Duodenal mucosa (tissue), 2 donors: ENCODE results near the gene PPM1H.
"Not testable (repeated sequence)": the region's sequence is repeated elsewhere in the genome, so short reads cannot be mapped to it uniquely, and the experiment has no call there.

Experiments used
- H3K27ac ChIP-seq: one replicate; pipeline ENCODE4 v1.7.0; 2013; ENCODE audit warnings: low read depth, low read length
- H3K27me3 ChIP-seq, 2 donors: one replicate each; pipeline ENCODE4 v1.7.0; 2013; ENCODE audit warnings: low read length in 2 of 2, control low read depth in 1 of 2; ENCODE audit not compliant: insufficient read depth in 2 of 2, control insufficient read depth in 1 of 2
- H3K36me3 ChIP-seq, 2 donors: one replicate each; pipeline ENCODE4 v1.7.0; 2013; ENCODE audit warnings: low read length in 2 of 2, control low read depth in 1 of 2; ENCODE audit not compliant: insufficient read depth in 2 of 2, control insufficient read depth in 1 of 2
- H3K4me1 ChIP-seq, 2 donors: one replicate each; pipeline ENCODE4 v1.7.0; 2013; ENCODE audit warnings: low read length in 2 of 2, control low read depth in 1 of 2; ENCODE audit not compliant: insufficient read depth in 2 of 2, control insufficient read depth in 1 of 2
- H3K4me3 ChIP-seq, 2 donors: one replicate each; pipeline ENCODE4 v1.7.0; 2013; ENCODE audit warnings: low read length in 2 of 2, low read depth in 1 of 2
- H3K9ac ChIP-seq, 2 donors: one replicate each; pipeline ENCODE4 v1.7.0; 2013; ENCODE audit warnings: low read length in 2 of 2, low read depth in 1 of 2
- H3K9me3 ChIP-seq, 2 donors: one replicate each; pipeline ENCODE4 v1.7.0; 2013; ENCODE audit warnings: low read length in 2 of 2, control low read depth in 1 of 2; ENCODE audit not compliant: control insufficient read depth in 1 of 2

PPM1H gene

DNA sequence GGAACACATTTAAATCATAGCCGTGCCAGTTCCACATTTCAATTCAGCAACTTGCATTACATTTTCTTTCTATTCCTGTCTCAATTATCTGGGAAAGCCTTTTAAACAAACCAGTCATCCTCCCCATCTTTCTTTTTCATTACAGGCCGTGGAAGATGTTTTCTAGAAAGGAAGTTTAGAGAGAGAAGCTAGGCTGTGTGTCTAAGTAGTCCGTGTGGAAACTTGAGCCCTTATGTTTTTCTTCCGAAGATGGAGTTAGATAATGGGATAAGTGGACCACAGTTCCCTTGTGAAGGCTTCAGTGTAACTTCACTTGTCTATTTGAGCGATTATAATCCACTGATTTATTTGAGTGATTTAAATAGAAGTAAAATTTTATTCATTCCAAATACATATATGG, 12.4 kb upstream of the PPM1H start:
- H3K4me3 ChIP-seq: no peak overlapping the region
- no peaks in the 10 kb centered on the region for H3K4me1 ChIP-seq
- H3K9ac ChIP-seq: no peak overlapping the region
- no peaks in the 10 kb centered on the region for H3K27me3 ChIP-seq
- no peaks in the 10 kb centered on the region for H3K9me3 ChIP-seq
- H3K27ac ChIP-seq: no peak overlapping the region
- no peaks in the 10 kb centered on the region for H3K36me3 ChIP-seq

DNA sequence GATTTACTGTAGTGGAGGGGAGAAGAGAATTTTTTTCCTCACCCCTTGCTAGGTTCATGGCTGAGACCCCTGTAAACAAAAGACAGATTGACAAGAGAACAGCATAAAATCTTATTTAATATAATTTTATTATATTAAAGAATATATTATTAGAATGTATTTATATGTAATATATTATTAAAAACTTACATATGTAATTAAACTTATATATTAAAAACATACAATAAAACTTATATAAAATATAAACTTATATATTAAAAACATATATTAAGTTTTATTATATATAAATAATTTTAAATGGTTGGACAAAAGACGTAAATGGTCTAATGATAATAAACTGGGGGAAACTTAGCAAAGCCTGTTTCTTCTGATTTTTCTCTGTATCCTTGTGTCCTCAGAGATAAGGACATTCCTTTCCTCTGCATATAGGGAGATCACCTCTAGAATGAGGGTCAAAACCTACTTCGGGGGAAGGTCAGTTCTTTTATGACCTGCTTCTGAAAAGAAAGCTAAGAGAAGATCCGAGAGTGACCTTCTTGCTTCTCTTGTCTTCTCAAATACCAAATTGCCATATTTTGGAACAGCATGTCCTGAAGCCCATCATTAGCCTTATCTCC, 8.9 kb upstream of the PPM1H start:
- H3K36me3 ChIP-seq: no peaks in the 10 kb centered on the region
- H3K4me3 ChIP-seq: no peak overlapping the region
- no peaks in the 10 kb centered on the region for H3K9me3 ChIP-seq

DNA sequence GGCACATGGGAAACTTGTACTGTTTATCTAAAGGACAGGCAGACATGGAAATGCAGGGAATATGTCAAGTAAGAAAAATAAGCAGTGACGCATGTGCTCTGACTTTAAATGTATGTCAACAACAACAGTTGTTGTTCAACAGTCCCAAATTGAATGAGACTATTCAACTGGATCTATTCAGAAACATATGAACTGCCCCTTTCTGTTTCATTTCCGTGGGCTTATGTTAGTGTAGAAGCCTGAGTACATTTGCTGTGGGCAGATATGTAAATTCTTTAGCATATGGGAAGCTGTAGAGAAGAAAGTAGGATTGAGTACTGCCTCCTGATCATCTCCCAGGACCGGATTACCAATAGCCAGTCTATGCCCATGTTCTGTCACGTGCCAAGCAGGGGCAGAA, 7.4 kb upstream of the PPM1H start:
- H3K27me3 ChIP-seq, H3K27ac ChIP-seq, H3K9ac ChIP-seq, H3K4me3 ChIP-seq, H3K4me1 ChIP-seq, H3K9me3 ChIP-seq, H3K36me3 ChIP-seq: not testable (repeated sequence)

More for the DNA sequence above, 8.9 kb upstream of the PPM1H start:
- Histone ChIP-seq H3K27ac (no peak overlapping the region), H3K4me1 (no peaks in the 10 kb centered on the region), H3K27me3 (no peaks in the 10 kb centered on the region), H3K9ac (no peak overlapping the region)

DNA sequence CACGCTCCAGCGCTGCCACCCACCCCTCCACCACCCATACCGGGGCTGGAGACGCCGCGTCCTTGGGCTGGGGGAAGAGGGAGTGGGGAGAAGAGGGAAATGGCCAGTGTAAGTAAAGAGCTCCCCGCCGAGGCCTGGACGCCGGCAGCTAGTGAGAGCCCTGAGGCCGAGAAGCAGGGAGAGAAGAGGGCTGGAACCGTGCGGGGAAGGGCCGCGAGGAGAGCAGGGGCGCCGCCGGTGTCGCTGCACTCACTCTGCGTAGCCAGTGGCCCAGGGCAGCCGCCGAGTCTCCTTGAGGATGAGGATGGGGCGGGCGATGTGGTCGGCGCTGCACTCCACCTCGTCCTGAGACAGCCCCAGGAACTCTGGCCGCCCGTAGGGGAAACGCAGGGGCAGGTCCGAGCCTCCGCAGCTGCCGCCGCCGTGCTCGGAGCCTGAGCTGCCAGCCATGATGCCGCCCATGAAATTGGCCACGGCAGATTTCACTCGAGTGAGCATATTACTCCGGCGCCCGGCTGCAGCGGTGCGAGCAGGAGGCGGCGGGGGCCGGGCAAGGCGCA, 631 bp downstream of the PPM1H start:
- Histone ChIP-seq H3K36me3 (no peaks in the 10 kb centered on the region), H3K4me1 (peaks cover 9 to 11% of the 10 kb centered on the region in 2 donors), H3K4me3 (peak overlapping the region; percentile 84 to 90), H3K27ac (no peak overlapping the region), H3K9me3 (no peaks in the 10 kb centered on the region), H3K9ac (peak overlapping the region; percentile 52 to 69), H3K27me3 (peaks cover 4 to 5% of the 10 kb centered on the region in 2 donors)

DNA sequence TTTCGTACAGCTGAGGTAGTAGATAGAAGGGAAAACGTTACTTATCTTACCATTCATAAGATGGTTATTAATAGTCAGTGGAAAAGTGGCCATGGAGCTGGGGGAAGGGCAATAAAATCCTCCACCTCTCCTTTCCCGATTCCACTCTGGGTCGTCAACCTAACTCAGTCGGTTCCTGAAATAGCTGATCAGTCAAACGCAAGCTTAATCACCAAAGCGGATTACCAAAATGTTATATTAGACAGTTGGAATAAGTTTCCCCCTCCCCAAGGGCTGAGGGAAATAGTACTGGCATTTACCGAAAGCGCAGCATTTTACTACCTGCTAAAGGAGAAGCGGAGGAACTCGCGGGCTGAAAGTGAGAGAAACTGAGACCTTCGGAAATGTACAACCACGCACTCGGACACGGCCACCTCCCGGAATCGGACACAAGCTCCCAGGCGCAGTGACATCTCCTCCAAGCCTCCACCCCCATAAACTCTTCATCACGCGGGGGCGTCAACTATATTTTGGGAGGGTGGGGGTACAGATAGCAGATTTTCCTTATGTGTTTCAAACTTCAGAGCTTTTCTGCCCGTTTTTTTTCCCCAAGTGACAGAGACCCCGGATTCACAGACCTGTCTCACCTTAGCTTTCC, 1.2 kb downstream of the PPM1H start:
- peaks cover 4 to 5% of the 10 kb centered on the region in 2 donors for H3K27me3 ChIP-seq

DNA sequence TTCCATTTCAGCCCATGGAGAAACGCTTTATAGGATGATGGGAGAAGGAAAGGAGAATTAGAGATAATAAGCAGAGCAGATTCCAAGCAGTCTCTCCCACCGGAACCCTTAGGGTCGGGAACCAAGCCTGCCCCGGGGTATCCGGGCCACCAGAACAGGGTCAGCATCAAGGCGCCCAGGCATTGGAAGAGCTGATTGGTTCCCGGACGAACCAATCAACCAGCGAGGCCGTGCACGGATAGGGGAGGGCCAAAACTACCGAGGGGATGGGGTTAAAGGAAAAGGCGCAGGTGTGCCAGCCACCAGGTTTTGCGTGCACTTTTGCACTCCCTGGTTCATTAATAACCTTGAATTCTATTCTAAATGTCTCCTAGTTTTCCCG, 1.7 kb downstream of the PPM1H start:
- H3K27ac ChIP-seq: no peak overlapping the region
- peaks cover 9 to 11% of the 10 kb centered on the region in 2 donors for H3K4me1 ChIP-seq
- peak overlapping the region; percentile 52 to 69 for H3K9ac ChIP-seq
- peaks cover 4 to 5% of the 10 kb centered on the region in 2 donors for H3K27me3 ChIP-seq
- H3K9me3 ChIP-seq: no peaks in the 10 kb centered on the region
- H3K36me3 ChIP-seq: no peaks in the 10 kb centered on the region
- peak overlapping the region; percentile 84 to 90 for H3K4me3 ChIP-seq

More for the DNA sequence above, 1.2 kb downstream of the PPM1H start:
- no peaks in the 10 kb centered on the region for H3K36me3 ChIP-seq
- no peaks in the 10 kb centered on the region for H3K9me3 ChIP-seq
- peaks cover 9 to 11% of the 10 kb centered on the region in 2 donors for H3K4me1 ChIP-seq
- H3K27ac ChIP-seq: no peak overlapping the region
- peak overlapping the region; percentile 84 to 90 for H3K4me3 ChIP-seq
- H3K9ac ChIP-seq: peak overlapping the region; percentile 52 to 69

DNA sequence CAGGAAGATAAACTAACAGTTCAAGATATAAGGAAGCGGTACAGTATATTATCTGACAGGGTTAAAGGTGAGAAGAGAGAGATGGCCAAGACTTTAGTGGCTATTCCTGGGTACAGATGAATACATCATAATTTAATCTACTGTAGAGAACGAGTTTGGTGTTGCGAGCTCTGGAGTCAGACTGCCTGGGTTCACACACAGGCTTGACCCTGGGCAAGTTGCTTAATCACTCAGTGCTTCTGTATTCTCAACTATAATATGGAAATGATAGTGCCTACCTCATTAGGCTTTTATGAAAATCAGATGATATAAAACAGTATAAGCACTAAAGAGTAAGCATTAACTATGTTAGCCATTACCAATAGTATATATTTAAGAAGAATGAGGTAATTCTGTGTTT, 3.5 kb downstream of the PPM1H start:
- Histone ChIP-seq H3K27me3 (peaks cover 4 to 5% of the 10 kb centered on the region in 2 donors), H3K4me3 (no peak overlapping the region), H3K9ac (no peak overlapping the region), H3K36me3 (no peaks in the 10 kb centered on the region), H3K4me1 (peaks cover 9 to 11% of the 10 kb centered on the region in 2 donors), H3K9me3 (no peaks in the 10 kb centered on the region), H3K27ac (no peak overlapping the region)

DNA sequence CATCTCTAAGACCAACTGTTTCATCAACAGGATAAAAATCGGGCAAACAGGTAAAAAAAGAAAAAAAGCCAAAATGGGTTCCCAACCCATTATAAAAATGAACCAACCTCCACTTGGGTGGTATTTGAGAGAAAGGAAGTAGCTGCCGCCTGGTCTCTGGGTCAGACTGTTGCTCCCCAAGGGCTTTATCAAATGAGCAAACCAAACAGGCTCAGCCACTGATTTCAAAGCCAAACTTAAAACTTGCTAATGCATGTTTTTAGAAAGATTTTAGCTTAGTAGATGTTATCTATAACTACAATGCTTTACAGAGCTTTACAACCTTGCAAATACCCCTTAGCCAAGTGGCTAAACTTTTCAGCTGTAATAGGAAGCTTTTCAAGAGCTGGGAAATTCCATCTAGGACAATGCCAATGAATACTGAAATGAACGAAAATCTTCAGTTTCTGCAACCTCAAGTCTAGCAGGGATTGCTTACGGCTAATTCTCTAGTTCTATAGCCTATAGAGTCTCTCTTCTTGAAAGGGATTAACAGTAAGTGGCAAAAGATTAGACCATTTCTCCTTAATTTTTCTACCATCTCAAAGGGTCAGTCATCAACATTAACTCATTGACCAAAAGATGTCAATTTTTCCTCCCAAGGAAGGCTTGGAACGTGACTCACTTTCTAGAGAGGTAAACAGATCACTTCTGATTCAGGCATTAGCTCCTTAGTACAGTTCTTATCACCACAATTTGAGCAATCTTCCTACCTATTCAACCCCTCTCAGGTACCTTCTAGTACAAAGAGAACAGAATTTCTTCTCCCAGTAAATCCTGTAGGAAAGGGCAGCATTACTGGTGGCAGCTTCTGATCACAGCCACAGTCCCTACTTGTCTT, 4.2 kb downstream of the PPM1H start:
- Histone ChIP-seq H3K9ac (no peak overlapping the region), H3K27ac (no peak overlapping the region), H3K27me3 (peaks cover 4 to 5% of the 10 kb centered on the region in 2 donors), H3K4me1 (peaks cover 9 to 11% of the 10 kb centered on the region in 2 donors), H3K4me3 (no peak overlapping the region), H3K36me3 (no peaks in the 10 kb centered on the region), H3K9me3 (no peaks in the 10 kb centered on the region)

DNA sequence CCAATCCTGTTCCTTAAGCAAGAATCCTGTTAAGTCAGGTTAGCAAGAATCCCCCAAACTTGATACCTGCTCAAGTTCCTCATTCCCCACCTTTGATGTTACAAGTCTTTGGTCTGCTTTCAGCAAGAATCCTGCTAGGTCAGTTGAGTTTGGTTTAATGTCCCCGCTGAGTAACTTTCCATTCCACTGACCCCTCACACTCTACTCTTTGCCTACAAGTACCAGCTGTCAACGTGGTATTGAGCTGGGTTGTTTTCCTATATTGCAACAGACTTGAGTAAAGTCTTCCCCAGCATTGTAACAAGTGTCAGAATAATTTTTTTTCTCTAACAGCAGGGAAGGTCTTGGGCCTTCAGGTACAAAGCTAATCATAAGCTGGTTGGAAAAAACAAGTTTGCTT, 6.3 kb downstream of the PPM1H start:
- H3K4me1 ChIP-seq: peaks cover 7% of the 10 kb centered on the region in 2 donors
- H3K27me3 ChIP-seq: peaks cover 4 to 5% of the 10 kb centered on the region in 2 donors
- H3K36me3 ChIP-seq: no peaks in the 10 kb centered on the region
- H3K9ac ChIP-seq: no peak overlapping the region
- no peak overlapping the region for H3K4me3 ChIP-seq
- H3K9me3 ChIP-seq: no peaks in the 10 kb centered on the region
- no peak overlapping the region for H3K27ac ChIP-seq

DNA sequence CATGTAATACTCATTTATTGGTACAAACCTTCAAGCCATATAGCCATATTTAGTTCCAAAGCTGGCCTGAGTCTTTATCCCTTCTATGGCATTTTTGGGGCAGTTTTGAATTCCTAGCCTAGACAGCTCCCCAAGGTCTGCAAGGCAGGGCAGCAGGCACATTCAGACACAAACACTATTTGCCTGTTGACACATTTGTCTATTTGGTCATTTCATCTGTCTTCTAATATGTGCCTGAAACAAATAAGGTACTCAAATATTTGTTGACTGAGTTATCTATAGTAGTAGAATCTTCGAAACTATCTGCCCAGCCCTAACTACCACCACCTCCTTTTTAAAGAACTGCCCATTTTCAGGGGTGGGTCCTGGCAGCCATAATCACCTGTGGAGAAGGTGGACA, 9.3 kb downstream of the PPM1H start:
- Histone ChIP-seq H3K27ac (no peak overlapping the region), H3K9ac (no peak overlapping the region), H3K4me1 (no peaks in the 10 kb centered on the region), H3K9me3 (no peaks in the 10 kb centered on the region), H3K27me3 (no peaks in the 10 kb centered on the region), H3K4me3 (no peak overlapping the region), H3K36me3 (no peaks in the 10 kb centered on the region)
